ENCODE measurements around the gene UBA52.

The UBA52 gene

GRCh38 chr19:18608805-18609716, 37.4 kb downstream of the UBA52 start:
- no peak for DNase-seq

- no peak for DNase-seq
Measured at GRCh38 chr19:18609717-18610051, 38.0 kb downstream of the UBA52 start.

GRCh38 chr19:18610245-18610555, 38.5 kb downstream of the UBA52 start:
- DNase-seq = no peak

DNA sequence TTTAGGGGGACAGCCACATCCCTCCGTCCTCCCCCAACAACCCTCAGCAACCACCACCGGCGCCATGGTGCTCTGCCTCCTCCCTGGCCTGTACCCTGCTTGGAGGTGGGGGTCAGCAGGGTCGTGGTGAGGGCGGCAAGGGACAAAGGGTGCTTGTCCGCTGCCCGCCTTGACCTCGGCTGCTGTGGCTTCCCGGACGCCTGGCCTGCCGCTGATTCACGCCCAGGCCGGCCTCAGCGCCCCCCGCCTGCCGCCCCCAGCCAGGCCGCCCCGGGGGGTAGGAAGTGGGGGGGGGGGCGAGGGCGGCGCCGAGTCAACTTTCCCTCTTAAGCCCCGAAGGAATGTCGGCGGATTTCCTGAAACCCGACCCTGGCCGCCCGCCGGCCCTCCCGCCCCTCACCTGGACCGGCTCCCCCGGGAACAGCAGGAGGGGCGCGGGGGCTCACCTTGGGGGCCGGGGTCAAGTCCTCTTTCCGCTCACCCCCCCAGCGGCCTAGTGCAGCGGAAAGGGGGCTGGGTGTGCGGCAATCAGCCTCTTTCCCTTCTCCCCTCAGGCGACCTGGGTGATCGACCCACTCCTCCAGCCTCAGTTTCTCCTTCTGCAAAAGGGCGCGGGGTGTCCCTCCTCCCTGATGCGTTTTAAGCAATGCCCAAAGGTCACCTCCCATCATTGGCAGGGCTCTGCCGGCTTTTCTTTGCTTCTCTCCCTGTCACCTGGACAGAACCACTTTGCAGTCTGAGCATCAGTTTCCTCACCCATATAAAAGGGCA, 39.1 kb downstream of the UBA52 start:
- no peak for DNase-seq

- no peak for DNase-seq
Measured at GRCh38 chr19:18611327-18612050, 39.8 kb downstream of the UBA52 start.

GRCh38 chr19:18612051-18612771, 40.6 kb downstream of the UBA52 start:
- no peak for DNase-seq

- DNase-seq = peak; percentile 55
Measured at GRCh38 chr19:18612772-18613588, 41.3 kb downstream of the UBA52 start, which contains the start of gene TMEM59L. TSS of gene TMEM59L (plus strand) at chr19:18612870. CDS start at chr19:18612959, 89 bp downstream.

- DNase-seq = no peak
Measured at GRCh38 chr19:18613589-18614234, 42.1 kb downstream of the UBA52 start.

DNA sequence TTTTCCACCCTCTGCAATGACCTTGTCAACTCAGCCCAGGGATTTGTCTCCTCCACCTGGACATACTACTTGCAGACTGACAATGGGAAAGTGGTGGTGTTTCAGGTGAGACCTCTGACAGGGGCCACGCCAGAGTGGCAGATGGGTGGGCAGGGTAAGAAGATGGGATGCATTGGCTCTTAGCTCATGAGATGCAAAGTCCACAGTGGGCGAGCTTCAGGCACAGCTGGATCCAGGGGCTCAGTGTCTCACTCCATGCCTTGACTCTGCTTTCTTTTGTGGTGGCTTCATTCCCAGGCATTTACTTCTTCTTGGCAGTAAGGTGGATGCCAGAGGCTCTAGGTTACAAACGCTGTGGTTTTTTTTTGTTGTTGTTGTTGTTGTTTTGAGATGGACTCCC, 44.4 kb downstream of the UBA52 start:
- DNase-seq = no peak

DNA sequence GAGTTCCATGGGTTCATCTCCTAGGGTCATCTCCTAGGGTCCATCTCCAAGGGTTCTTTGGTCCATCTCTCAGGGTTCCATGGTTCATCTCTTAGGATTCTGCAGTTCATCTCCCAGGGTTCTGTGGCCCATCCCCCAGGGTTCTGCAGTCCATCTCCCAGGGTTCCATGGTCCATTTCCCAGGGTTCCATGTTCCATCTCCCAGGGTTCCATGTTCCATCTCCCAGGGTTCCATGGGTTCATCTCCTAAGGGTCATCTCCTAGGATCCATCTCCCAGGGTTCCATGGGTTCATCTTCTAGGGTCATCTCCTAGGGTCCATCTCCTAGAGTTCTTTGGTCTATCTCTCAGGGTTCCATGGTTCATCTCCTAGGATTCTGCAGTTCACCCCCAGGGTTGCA, 45.9 kb downstream of the UBA52 start:
- no peak for DNase-seq

- DNase-seq = no peak
Measured at GRCh38 chr19:18618236-18618635, 46.6 kb downstream of the UBA52 start.

GRCh38 chr19:18620311-18620710, 48.7 kb downstream of the UBA52 start:
- DNase-seq = no peak

GRCh38 chr19:18620902-18621301, 49.2 kb downstream of the UBA52 start:
- no peak for DNase-seq

DNA sequence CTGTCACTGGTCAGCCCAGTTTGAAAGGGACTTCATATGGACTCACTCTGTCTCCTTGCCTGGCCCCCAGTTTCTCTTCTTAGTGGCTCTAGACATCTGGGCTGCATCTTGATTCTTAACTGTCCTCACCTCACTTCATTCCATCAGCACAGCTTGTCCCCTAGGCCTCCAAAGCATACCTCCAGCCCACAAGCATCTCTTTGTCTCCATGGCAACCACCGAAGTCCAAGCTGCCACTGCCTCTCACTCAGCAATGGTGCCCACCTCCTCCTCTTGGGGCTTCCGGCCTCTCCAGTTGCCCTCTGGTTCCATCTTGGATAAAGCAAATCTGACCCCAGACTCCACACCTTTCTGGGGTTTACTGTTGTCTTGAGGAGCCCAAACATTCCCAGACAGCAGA, 55.2 kb downstream of the UBA52 start:
- no peak for DNase-seq

All from T-helper 9 cell (primary cell).